ENCODE data around the gene TFR2.

The TFR2 gene

DNA sequence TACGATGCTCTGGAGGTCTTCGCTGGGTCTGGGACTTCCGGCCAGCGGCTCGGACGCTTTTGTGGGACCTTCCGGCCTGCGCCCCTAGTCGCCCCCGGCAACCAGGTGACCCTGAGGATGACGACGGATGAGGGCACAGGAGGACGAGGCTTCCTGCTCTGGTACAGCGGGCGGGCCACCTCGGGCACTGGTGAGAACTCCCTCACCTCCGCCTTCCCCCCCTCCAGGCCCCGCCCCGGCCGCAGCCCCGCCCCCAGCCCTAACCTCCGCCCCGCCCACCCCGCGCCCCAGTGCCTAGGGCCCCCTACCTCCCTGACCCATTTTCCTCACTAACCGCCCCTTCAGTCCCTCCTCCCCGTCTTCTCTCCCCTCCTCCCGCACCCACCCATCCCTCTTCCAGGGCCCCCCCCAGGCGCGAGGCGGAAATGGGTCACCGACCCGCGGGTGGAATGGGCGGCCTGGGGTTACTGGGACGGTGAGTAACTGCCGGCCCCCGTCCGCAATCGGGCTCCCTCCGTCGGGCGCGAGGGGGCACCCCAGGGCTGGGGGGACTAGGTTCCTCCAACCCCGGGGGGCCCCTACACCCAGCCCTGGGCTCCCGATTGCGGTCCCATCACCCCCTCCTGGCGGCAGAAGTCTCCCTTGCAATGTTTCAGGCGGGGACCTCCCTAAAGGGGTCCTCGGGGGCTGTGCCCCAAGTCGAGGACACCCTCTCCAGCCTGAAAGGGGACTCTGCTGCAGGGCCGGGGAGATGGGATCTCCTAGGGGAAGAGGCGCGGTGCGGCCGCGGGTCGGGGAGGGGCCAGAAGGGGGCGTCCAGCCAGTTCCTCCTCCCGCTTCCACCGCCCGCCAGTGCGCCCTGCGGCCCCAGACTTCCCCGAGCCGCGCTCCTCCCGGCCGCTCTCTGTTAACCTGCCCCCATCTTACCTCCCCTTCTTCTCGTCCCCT, 37.0 kb downstream of the TFR2 start:
- FAIRE-seq (peak; percentile 30), DNase-seq (ENCODE audit: insufficient read length) (peak; percentile 96)
- no peak for TF ChIP-seq POLR2A (IDR thresholded peaks at IDR 0.05; ENCODE audit: low read depth, low read length)
- no peak for TF ChIP-seq POLR2AphosphoS5 (IDR thresholded peaks at IDR 0.05; ENCODE audit: low read depth, low read length)
- TF ChIP-seq TAF1 (IDR thresholded peaks at IDR 0.05; ENCODE audit: borderline replicate concordance, low read depth, low read length): no peak

DNA sequence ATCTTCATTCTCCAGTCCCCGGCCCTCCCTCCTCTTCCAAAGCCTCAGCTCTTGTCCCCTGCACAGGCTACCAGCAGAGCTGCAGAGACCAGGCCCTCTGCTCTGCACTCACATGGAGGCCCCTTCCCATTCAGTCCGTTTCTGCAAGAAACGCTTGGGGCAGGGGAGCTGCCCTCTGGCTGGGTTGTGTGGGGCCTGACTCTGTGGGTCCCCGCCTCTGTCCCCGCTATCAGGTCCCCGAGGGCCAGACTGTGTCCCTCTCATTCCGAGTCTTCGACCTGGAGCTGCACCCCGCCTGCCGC, 37.7 kb downstream of the TFR2 start:
- FAIRE-seq: no peak
- no peak for DNase-seq (ENCODE audit: insufficient read length)
- TF ChIP-seq POLR2AphosphoS5 (IDR thresholded peaks at IDR 0.05; ENCODE audit: low read depth, low read length) (no peak), POLR2A (IDR thresholded peaks at IDR 0.05; ENCODE audit: low read depth, low read length) (no peak), TAF1 (IDR thresholded peaks at IDR 0.05; ENCODE audit: borderline replicate concordance, low read depth, low read length) (no peak)

- no peak for TF ChIP-seq POLR2A (IDR thresholded peaks at IDR 0.05; ENCODE audit: low read depth, low read length)
- no peak for TF ChIP-seq TAF1 (IDR thresholded peaks at IDR 0.05; ENCODE audit: borderline replicate concordance, low read depth, low read length)
- no peak for TF ChIP-seq POLR2AphosphoS5 (IDR thresholded peaks at IDR 0.05; ENCODE audit: low read depth, low read length)
- DNase-seq (ENCODE audit: insufficient read length): no peak
- FAIRE-seq: no peak
These were observed 38.2 kb downstream of the TFR2 start for GRCh38 chr7:100602889-100603725.

- no peak for FAIRE-seq
- TF ChIP-seq POLR2A (IDR thresholded peaks at IDR 0.05; ENCODE audit: low read depth, low read length): no peak
- TF ChIP-seq TAF1 (IDR thresholded peaks at IDR 0.05; ENCODE audit: borderline replicate concordance, low read depth, low read length): no peak
- TF ChIP-seq POLR2AphosphoS5 (IDR thresholded peaks at IDR 0.05; ENCODE audit: low read depth, low read length): no peak
- no peak for DNase-seq (ENCODE audit: insufficient read length)
These were observed 40.7 kb downstream of the TFR2 start for GRCh38 chr7:100600730-100601038.

DNA sequence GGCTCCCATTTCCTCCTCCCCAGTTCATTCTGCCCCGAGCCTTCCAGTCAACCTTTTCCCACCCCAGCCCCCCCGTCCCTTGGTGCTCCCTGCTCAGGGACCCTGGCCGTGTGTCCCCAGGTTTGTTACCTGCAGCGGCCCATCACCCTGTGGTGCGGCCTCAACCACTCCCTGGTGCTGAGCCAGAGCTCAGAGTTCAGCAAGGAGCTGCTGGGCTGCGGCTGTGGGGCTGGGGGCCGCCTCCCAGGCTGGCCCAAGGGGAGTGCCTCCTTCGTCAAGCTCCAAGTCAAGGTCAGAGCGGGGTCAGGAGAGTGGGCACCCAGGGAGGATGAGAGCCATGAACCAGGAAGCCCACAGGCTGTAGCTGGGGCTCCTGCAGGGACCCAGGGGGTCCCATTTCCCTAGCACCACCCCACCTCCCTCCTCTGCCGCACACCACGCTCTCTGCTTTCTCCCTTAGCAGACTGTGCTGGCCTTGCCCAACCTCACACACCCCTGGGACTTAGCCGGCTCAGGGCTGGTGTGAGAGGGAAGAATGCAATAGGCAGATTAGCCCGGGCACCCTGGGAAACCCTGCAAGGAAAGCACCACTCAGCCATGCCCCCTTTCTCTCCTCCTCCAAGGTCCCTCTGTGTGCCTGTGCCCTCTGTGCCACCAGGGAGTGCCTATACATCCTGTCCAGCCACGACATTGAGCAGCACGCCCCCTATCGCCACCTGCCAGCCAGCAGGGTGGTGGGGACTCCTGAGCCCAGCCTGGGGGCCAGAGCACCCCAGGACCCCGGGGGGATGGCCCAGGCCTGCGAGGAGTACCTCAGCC, 41.2 kb downstream of the TFR2 start:
- no peak for FAIRE-seq
- DNase-seq (ENCODE audit: insufficient read length): no peak
- TF ChIP-seq POLR2A (IDR thresholded peaks at IDR 0.05; ENCODE audit: low read depth, low read length): no peak
- TF ChIP-seq POLR2AphosphoS5 (IDR thresholded peaks at IDR 0.05; ENCODE audit: low read depth, low read length): no peak
- TF ChIP-seq TAF1 (IDR thresholded peaks at IDR 0.05; ENCODE audit: borderline replicate concordance, low read depth, low read length): no peak

- FAIRE-seq: no peak
- TF ChIP-seq TAF1 (IDR thresholded peaks at IDR 0.05; ENCODE audit: borderline replicate concordance, low read depth, low read length) (no peak), POLR2AphosphoS5 (IDR thresholded peaks at IDR 0.05; ENCODE audit: low read depth, low read length) (no peak), POLR2A (IDR thresholded peaks at IDR 0.05; ENCODE audit: low read depth, low read length) (no peak)
- no peak for DNase-seq (ENCODE audit: insufficient read length)
These were observed 42.9 kb downstream of the TFR2 start for GRCh38 chr7:100598425-100598824.

- FAIRE-seq: no peak
- no peak for DNase-seq (ENCODE audit: insufficient read length)
- TF ChIP-seq POLR2A (IDR thresholded peaks at IDR 0.05; ENCODE audit: low read depth, low read length) (no peak), POLR2AphosphoS5 (IDR thresholded peaks at IDR 0.05; ENCODE audit: low read depth, low read length) (no peak), TAF1 (IDR thresholded peaks at IDR 0.05; ENCODE audit: borderline replicate concordance, low read depth, low read length) (no peak)
These were observed 46.2 kb downstream of the TFR2 start for GRCh38 chr7:100595188-100595587.

- FAIRE-seq: no peak
- no peak for DNase-seq (ENCODE audit: insufficient read length)
These were observed 49.8 kb downstream of the TFR2 start for GRCh38 chr7:100591596-100591995.

DNA sequence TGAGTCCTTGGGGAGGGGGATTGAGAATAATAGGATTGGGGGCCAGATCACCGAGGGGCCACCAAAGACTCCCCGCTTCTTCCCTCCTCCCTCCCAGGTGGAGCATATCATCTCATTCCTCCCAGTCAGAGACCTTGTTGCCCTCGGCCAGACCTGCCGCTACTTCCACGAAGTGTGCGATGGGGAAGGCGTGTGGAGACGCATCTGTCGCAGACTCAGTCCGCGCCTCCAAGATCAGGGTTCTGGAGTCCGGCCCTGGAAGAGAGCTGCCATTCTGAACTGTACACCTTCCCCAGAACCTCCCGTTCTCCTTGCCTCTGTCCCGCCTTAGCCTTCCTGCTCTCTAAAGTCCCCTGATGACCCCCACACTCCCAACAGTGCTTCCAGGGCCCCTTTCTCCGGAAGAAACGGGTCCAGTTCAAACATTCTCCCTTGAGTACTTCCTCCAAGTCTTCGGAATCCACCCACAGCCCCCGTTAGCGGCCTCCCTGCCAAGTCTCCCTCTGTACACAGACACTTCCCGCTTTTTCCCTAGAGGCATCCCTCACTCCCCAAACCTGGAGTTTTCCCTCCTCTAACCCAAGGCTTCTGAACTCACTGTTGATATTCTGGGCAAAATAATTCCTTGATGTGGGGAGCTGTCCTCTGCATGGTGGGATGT, 51.1 kb downstream of the TFR2 start:
- no peak for TF ChIP-seq POLR2AphosphoS5 (IDR thresholded peaks at IDR 0.05; ENCODE audit: low read depth, low read length)
- no peak for TF ChIP-seq POLR2A (IDR thresholded peaks at IDR 0.05; ENCODE audit: low read depth, low read length)
- no peak for TF ChIP-seq TAF1 (IDR thresholded peaks at IDR 0.05; ENCODE audit: borderline replicate concordance, low read depth, low read length)
- no peak for FAIRE-seq
- DNase-seq (ENCODE audit: insufficient read length): no peak

More at GRCh38 chr7:100591596-100591995, 49.8 kb downstream of the TFR2 start:
- TF ChIP-seq POLR2A (IDR thresholded peaks at IDR 0.05; ENCODE audit: low read depth, low read length) (no peak), TAF1 (IDR thresholded peaks at IDR 0.05; ENCODE audit: borderline replicate concordance, low read depth, low read length) (no peak), POLR2AphosphoS5 (IDR thresholded peaks at IDR 0.05; ENCODE audit: low read depth, low read length) (no peak)

- FAIRE-seq (no peak), DNase-seq (ENCODE audit: insufficient read length) (no peak)
- no peak for TF ChIP-seq TAF1 (IDR thresholded peaks at IDR 0.05; ENCODE audit: borderline replicate concordance, low read depth, low read length)
These were observed 51.9 kb downstream of the TFR2 start for GRCh38 chr7:100589341-100589947.
